Measurements from ENCODE around the gene NSMCE1. TPM values are rescaled to one million over a fixed set of nuclear protein-coding genes. Genes with fewer than 3 reads are reported as not detected.
"Not testable (repeated sequence)": the region's sequence is repeated elsewhere in the genome, so short reads cannot be mapped to it uniquely, and the experiment has no call there.

Gene NSMCE1
- total and polyA plus RNA-seq, 2 of the 4 experiments (the other 2 are of a cell fraction): 47.5 to 120 TPM

- no peak for TF ChIP-seq NFE2L2 (IDR thresholded peaks at IDR 0.05; ENCODE audit: low read depth, low read length)
Measured at GRCh38 chr16:27202923-27203506, 65.6 kb downstream of the NSMCE1 start (continued).

GRCh38 chr16:27200914-27201313 is 67.7 kb downstream of the NSMCE1 start:
- H4K8ac ChIP-seq (ENCODE audit: low read depth in 2 of 2, low read length in 2 of 2); POLR2A ChIA-PET (ENCODE audit: unreplicated experiment); intact Hi-C loops (cut with micrococcal nuclease): not testable (repeated sequence)

More at GRCh38 chr16:27200914-27201313, 67.7 kb downstream of the NSMCE1 start:
- H2BK120ac ChIP-seq (ENCODE audit: low read depth, low read length); ATAC-seq (ENCODE audit: low read depth); H3K23ac ChIP-seq (ENCODE audit: low read depth, low read length); H3K4me2 ChIP-seq (ENCODE audit: low read depth, low read length); H3K56ac ChIP-seq (ENCODE audit: extremely low read depth, insufficient read depth, low read length); in situ Hi-C loops (cut with MboI; ENCODE audit: low sequenced_read_pairs); H3K14ac ChIP-seq (replicated peaks; ENCODE audit: low read depth, low read length); H3K9ac ChIP-seq (ENCODE audit: low read depth, low read length); H4K20me1 ChIP-seq (ENCODE audit: insufficient read depth, low read length); H3K4me3 ChIP-seq (ENCODE audit: insufficient read depth, low read depth, low read length); H4K5ac ChIP-seq (ENCODE audit: low read depth, low read length); H2BK15ac ChIP-seq (ENCODE audit: low read depth, low read length); H2BK20ac ChIP-seq (ENCODE audit: low read depth, low read length); dilution Hi-C loops (cut with HindIII; ENCODE audit: low sequenced_read_pairs, unreplicated experiment); CTCF ChIA-PET; H2AK5ac ChIP-seq (ENCODE audit: low read depth, low read length); H3K36me3 ChIP-seq (ENCODE audit: control insufficient read depth, insufficient read depth, low read length); H3K9me3 ChIP-seq (ENCODE audit: control insufficient read depth, insufficient read depth, low read length); H3K4me1 ChIP-seq (ENCODE audit: control insufficient read depth, insufficient read depth, low read length); H2BK5ac ChIP-seq (ENCODE audit: low read depth, low read length, poor library complexity, severe bottlenecking); BruUV-seq (replicated peaks); H2AK9ac ChIP-seq (replicated peaks; ENCODE audit: low read depth, low read length, poor library complexity); H3K9me1 ChIP-seq (ENCODE audit: insufficient read depth, low read length); H3K18ac ChIP-seq (ENCODE audit: low read depth, low read length); H2AFZ ChIP-seq (replicated peaks; ENCODE audit: low read length, poor library complexity); H4K91ac ChIP-seq (ENCODE audit: insufficient read depth, low read depth, low read length); H3K4ac ChIP-seq (ENCODE audit: low read depth, low read length); DNase-seq; H3K27ac ChIP-seq (ENCODE audit: insufficient read depth, low read length): not testable (repeated sequence)
- Histone ChIP-seq H3K27me3 (ENCODE audit: control insufficient read depth, insufficient read depth, low read length) (peaks cover 11% of the 10 kb centered on the region), H3K79me1 (ENCODE audit: low read depth in 1 of 2, low read length in 2 of 2) (peaks cover 15 to 22% of the 10 kb centered on the region in 2 experiments; a peak in 2 of 4 replicates)
- no CpG with 5 or more reads among the region's 3 CpGs for WGBS, 2 experiments (ENCODE audit: extremely low coverage in 2 of 2, insufficient read length in 1 of 2)
